HCT116 (cell line): Measurements from ENCODE around the gene SMIM35. TPM values are rescaled to one million over a fixed set of nuclear protein-coding genes. Genes with fewer than 3 reads are reported as not detected.

ENCODE experiments used
- ATAC-seq: fragments of 200-7000 bp; cut with Tn5 transposase; 2 replicates; pipeline ENCODE4 v1.9.1; 2020; ENCODE audit warnings: mild to moderate bottlenecking, moderate library complexity
- BruUV-seq: library from RNA; stranded (reverse); fragments of 400-500 nt; replicated peaks from 2 replicates; lab custom pipeline; 2021; lab: Mats Ljungman, UMichigan
- CTCF ChIA-PET: fragments of 300-600 bp; sonication (Branson Sonifier 250); formaldehyde crosslinking; loops from one replicate; lab custom pipeline; 2021; ENCODE audit warnings: antibody characterized with exemption; lab: Charles Lee
- POLR2A ChIA-PET: fragments of 300-600, 350-600 bp; sonication (Branson Sonifier 250); formaldehyde crosslinking; loops from one replicate; lab custom pipeline; 2021; ENCODE audit warnings: antibody characterized with exemption; lab: Charles Lee
- RAD21 ChIA-PET, 2 experiments: fragments of 300-600 bp; sonication (Branson Sonifier 250); formaldehyde crosslinking; loops; one replicate each; lab custom pipeline; 2023; ENCODE audit warnings: low total read pairs in 2 of 2; ENCODE audit not compliant: uncharacterized antibody in 2 of 2, unreplicated experiment in 2 of 2, low non-redundant PET in 1 of 2; lab: Charles Lee
- DNase-seq: peaks from one replicate; pipeline ENCODE4 v3.0.0-alpha.2; 2010; ENCODE audit warnings: low read depth, low spot score
- H2AFZ ChIP-seq: fragments of 200-600 bp; shearing (Covaris generic), sonication (generic); 2 replicates; pipeline ENCODE4 v1.6.1; 2017; ENCODE audit warnings: low read depth, mixed run types, mixed read lengths, antibody characterized with exemption, low read length; ENCODE audit not compliant: poor library complexity, severe bottlenecking
- H3K27ac ChIP-seq: 2 replicates; pipeline ENCODE4 v1.5.1; 2012; ENCODE audit warnings: low read depth, low read length
- H3K27me3 ChIP-seq: fragments of 200-600 bp; sonication (generic); 2 replicates; pipeline ENCODE4 v1.6.1; 2016; ENCODE audit warnings: mixed run types, low read length, mixed read lengths; ENCODE audit not compliant: insufficient read depth
- H3K36me3 ChIP-seq, 2 experiments: fragments of 200-500 bp in 1 of 2; fragments of 200-600 bp in 1 of 2; sonication (Bioruptor generic) in 1 of 2; sonication (generic) in 1 of 2; 2 replicates each; pipeline versions ENCODE4 v1.5.1 to v1.6.1; 2014 to 2016; ENCODE audit warnings: low read length in 2 of 2, inconsistent platforms in 1 of 2, mixed read lengths in 1 of 2, mixed run types in 1 of 2; ENCODE audit not compliant: insufficient read depth in 2 of 2, control insufficient read depth in 1 of 2
- H3K4me1 ChIP-seq, 2 experiments: fragments of 200-600 bp in 1 of 2; sonication (generic) in 1 of 2; 2 replicates each; pipeline versions ENCODE4 v1.5.1 to v1.6.1; 2012 to 2017; ENCODE audit warnings: low read length in 2 of 2, inconsistent platforms in 1 of 2, mild to moderate bottlenecking in 1 of 2, mixed read lengths in 1 of 2, mixed run types in 1 of 2, moderate library complexity in 1 of 2; ENCODE audit not compliant: insufficient read depth in 2 of 2, control insufficient read depth in 1 of 2
- H3K4me2 ChIP-seq: fragments of 200-600 bp; sonication (generic); 2 replicates; pipeline ENCODE4 v1.6.1; 2017; ENCODE audit warnings: mixed run types, low read length, mixed read lengths
- H3K4me3 ChIP-seq, 2 experiments: fragments of 200-600 bp in 1 of 2; sonication (generic) in 1 of 2; replicated peaks in 1 of 2; 2 replicates each; pipeline ENCODE4 v1.5.1; 2011 to 2016; ENCODE audit warnings: low read length in 2 of 2, control low read depth in 1 of 2, low read depth in 1 of 2, mild to moderate bottlenecking in 1 of 2, mixed read lengths in 1 of 2, mixed run types in 1 of 2
- H3K79me2 ChIP-seq: fragments of 200-600 bp; sonication (generic); 2 replicates; pipeline ENCODE4 v1.6.1; 2017; ENCODE audit warnings: mild to moderate bottlenecking, mixed run types, low read length, moderate library complexity, mixed read lengths; ENCODE audit not compliant: insufficient read depth
- H3K9ac ChIP-seq: fragments of 200-600 bp; sonication (generic); 2 replicates; pipeline ENCODE4 v1.6.1; 2016; ENCODE audit warnings: low read length, mixed read lengths
- H3K9me2 ChIP-seq: fragments of 200-600 bp; sonication (generic), shearing (Covaris generic); 2 replicates; pipeline ENCODE4 v1.6.1; 2017; ENCODE audit warnings: mixed run types, mild to moderate bottlenecking, moderate library complexity; ENCODE audit not compliant: insufficient read depth
- H3K9me3 ChIP-seq, 2 experiments: fragments of 200-500 bp in 1 of 2; fragments of 200-600 bp in 1 of 2; sonication (Bioruptor generic) in 1 of 2; sonication (generic) in 1 of 2; 2 replicates each; pipeline ENCODE4 v1.6.1; 2014 to 2017; ENCODE audit warnings: low read length in 2 of 2, mixed read lengths in 2 of 2, inconsistent platforms in 1 of 2, low read depth in 1 of 2, mild to moderate bottlenecking in 1 of 2, mixed run types in 1 of 2, moderate library complexity in 1 of 2; ENCODE audit not compliant: control insufficient read depth in 1 of 2, insufficient read depth in 1 of 2
- H4K20me1 ChIP-seq: fragments of 200-600 bp; sonication (generic), shearing (Covaris generic); 2 replicates; pipeline ENCODE4 v1.6.1; 2017; ENCODE audit warnings: mixed run types, mild to moderate bottlenecking, moderate library complexity; ENCODE audit not compliant: insufficient read depth
- CBX3 ChIP-seq: IDR thresholded peaks from 2 replicates; pipeline ENCODE4 v1.6.1; 2012; ENCODE audit warnings: low read depth
- CEBPB ChIP-seq: IDR thresholded peaks from 2 replicates; pipeline ENCODE4 v1.6.1; 2012; ENCODE audit warnings: low read depth
- EGR1 ChIP-seq: IDR thresholded peaks from 2 replicates; pipeline ENCODE4 v1.6.1; 2012; ENCODE audit warnings: low read depth
- ELF1 ChIP-seq: IDR thresholded peaks from 2 replicates; pipeline ENCODE4 v1.6.1; 2012; ENCODE audit warnings: low read depth, borderline replicate concordance
- EZH2 ChIP-seq: fragments of 200-600 bp; sonication (generic); IDR thresholded peaks from 2 replicates; pipeline ENCODE4 v1.6.1; 2017; ENCODE audit warnings: antibody characterized with exemption, mixed run types
- FOSL1 ChIP-seq: IDR thresholded peaks from 2 replicates; pipeline ENCODE4 v1.6.1; 2012; ENCODE audit warnings: low read depth
- JUND ChIP-seq: IDR thresholded peaks from 2 replicates; pipeline ENCODE4 v1.6.1; 2012
- MAX ChIP-seq: IDR thresholded peaks from 2 replicates; pipeline ENCODE4 v1.6.1; 2012
- POLR2AphosphoS5 ChIP-seq: IDR thresholded peaks from 2 replicates; pipeline ENCODE4 v1.6.1; 2011; ENCODE audit warnings: mild to moderate bottlenecking, low read depth, low read length, moderate library complexity
- RAD21 ChIP-seq: IDR thresholded peaks from 2 replicates; pipeline ENCODE4 v1.6.1; 2012; ENCODE audit warnings: low read depth, mild to moderate bottlenecking
- REST ChIP-seq: IDR thresholded peaks from 2 replicates; pipeline ENCODE4 v1.6.1; 2012; ENCODE audit warnings: low read depth
- SIN3A ChIP-seq: IDR thresholded peaks from 2 replicates; pipeline ENCODE4 v1.6.1; 2012; ENCODE audit warnings: low read depth
- SP1 ChIP-seq: IDR thresholded peaks from 2 replicates; pipeline ENCODE4 v1.6.1; 2012; ENCODE audit warnings: low read depth
- SRF ChIP-seq: IDR thresholded peaks from 2 replicates; pipeline ENCODE4 v1.6.1; 2012; ENCODE audit warnings: low read depth
- TCF7L2 ChIP-seq: IDR thresholded peaks from 2 replicates; pipeline ENCODE4 v1.7.0; 2011; ENCODE audit warnings: borderline replicate concordance, inconsistent platforms; ENCODE audit not compliant: insufficient read depth, insufficient read length; ENCODE audit errors: extremely low read depth
- YY1 ChIP-seq: IDR thresholded peaks from 2 replicates; pipeline ENCODE4 v1.6.1; 2011; ENCODE audit warnings: low read length, low read depth, moderate library complexity, mild to moderate bottlenecking; ENCODE audit not compliant: insufficient replicate concordance; ENCODE audit errors: extremely low read depth
- ZBTB33 ChIP-seq: IDR thresholded peaks from 2 replicates; pipeline ENCODE4 v1.6.1; 2011; ENCODE audit warnings: mild to moderate bottlenecking, low read length, moderate library complexity; ENCODE audit not compliant: insufficient replicate concordance; ENCODE audit errors: extremely low read depth
- ZFX ChIP-seq: fragments of 450-650 bp; IDR thresholded peaks from 2 replicates; pipeline ENCODE4 v1.6.1; 2017
- intact Hi-C: fragments of 100-400 bp; cut with micrococcal nuclease; formaldehyde crosslinking; loops from 2 replicates; pipeline ENCODE4 v1.10.0; 2022
- total RNA-seq: library from RNA; stranded (reverse); gene quantifications from one replicate; pipeline ENCODE4 v1.2.1, GENCODE V29; 2021; ENCODE audit not compliant: unreplicated experiment
- TF ChIP-seq, protein P1 (sequence below), 3 experiments: fragments of 200-600 bp in 1 of 3; sonication (generic) in 1 of 3; IDR thresholded peaks in 2 of 3; conservative IDR thresholded peaks in 1 of 3; 2 replicates each; pipeline ENCODE4 v1.5.1; 2012 to 2017; ENCODE audit warnings: low read depth in 2 of 3, low read length in 2 of 3, antibody characterized with exemption in 1 of 3, borderline replicate concordance in 1 of 3, control low read depth in 1 of 3, mild to moderate bottlenecking in 1 of 3, mixed read lengths in 1 of 3, mixed run types in 1 of 3, moderate library complexity in 1 of 3; ENCODE audit not compliant: insufficient read depth in 1 of 3

Gene SMIM35
- total RNA-seq, 1 experiment from 2014 or later = not detected

DNA sequence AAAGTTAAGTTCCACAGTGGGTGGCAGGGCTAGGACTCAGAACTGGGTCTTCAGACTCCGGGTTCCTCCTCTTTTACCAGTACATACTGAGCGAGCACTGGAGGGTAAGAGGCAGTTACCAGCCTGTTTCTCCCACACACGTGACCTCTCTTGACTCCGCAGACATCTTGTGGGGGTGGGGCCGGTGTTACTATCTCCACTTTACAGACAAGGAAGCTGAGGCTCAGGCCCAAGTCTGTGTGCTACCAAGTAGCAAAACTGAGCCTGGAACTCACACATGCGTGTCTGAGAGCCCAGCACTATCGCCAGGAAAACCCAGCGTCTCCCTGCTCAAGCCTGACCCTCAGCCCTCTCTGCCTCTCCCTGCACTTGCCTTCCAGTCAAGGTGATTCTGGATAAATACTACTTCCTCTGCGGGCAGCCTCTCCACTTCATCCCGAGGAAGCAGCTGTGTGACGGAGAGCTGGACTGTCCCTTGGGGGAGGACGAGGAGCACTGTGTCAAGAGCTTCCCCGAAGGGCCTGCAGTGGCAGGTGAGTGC is 16.0 kb upstream of the SMIM35 start:
- no peak for DNase-seq
- H3K9ac ChIP-seq = no peak overlapping the region
- RAD21 ChIA-PET = no interaction called here
- intact Hi-C loops = no loop called here
- H3K27ac ChIP-seq = no peak overlapping the region
- no TSS peak for BruUV-seq
- no peak overlapping the region for H2AFZ ChIP-seq
- H4K20me1 ChIP-seq = no peaks in the 10 kb centered on the region
- TF ChIP-seq ZFX (no peak), TCF7L2 (no peak), FOSL1 (no peak), REST (no peak), CEBPB (no peak), YY1 (no peak), SIN3A (no peak), RAD21 (no peak), CBX3 (no peak), JUND (no peak), POLR2AphosphoS5 (no peak), SRF (no peak), MAX (no peak), ZBTB33 (no peak), EZH2 (no peak), ELF1 (no peak), EGR1 (no peak), SP1 (no peak)
- TF ChIP-seq, protein P1, sequence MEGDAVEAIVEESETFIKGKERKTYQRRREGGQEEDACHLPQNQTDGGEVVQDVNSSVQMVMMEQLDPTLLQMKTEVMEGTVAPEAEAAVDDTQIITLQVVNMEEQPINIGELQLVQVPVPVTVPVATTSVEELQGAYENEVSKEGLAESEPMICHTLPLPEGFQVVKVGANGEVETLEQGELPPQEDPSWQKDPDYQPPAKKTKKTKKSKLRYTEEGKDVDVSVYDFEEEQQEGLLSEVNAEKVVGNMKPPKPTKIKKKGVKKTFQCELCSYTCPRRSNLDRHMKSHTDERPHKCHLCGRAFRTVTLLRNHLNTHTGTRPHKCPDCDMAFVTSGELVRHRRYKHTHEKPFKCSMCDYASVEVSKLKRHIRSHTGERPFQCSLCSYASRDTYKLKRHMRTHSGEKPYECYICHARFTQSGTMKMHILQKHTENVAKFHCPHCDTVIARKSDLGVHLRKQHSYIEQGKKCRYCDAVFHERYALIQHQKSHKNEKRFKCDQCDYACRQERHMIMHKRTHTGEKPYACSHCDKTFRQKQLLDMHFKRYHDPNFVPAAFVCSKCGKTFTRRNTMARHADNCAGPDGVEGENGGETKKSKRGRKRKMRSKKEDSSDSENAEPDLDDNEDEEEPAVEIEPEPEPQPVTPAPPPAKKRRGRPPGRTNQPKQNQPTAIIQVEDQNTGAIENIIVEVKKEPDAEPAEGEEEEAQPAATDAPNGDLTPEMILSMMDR (IDR thresholded peaks at IDR 0.05 in 2 of 3, conservative IDR thresholded peaks at IDR 0.05 in 1 of 3; ENCODE audit: borderline replicate concordance in 1 of 3, insufficient read depth in 1 of 3, low read depth in 2 of 3, low read length in 2 of 3) = no peak
- POLR2A ChIA-PET = no interaction called here
- H3K27me3 ChIP-seq = no peaks in the 10 kb centered on the region
- H3K9me3 ChIP-seq = no peaks in the 10 kb centered on the region
- H3K4me3 ChIP-seq = no peak overlapping the region
- no peaks in the 10 kb centered on the region for H3K79me2 ChIP-seq
- peaks cover 0 to 6% of the 10 kb centered on the region in 2 experiments; a peak in 1 of 4 replicates for H3K4me1 ChIP-seq
- no peak overlapping the region for H3K4me2 ChIP-seq
- CTCF ChIA-PET = no interaction called here
- no peaks in the 10 kb centered on the region for H3K36me3 ChIP-seq
- no peak for ATAC-seq
- H3K9me2 ChIP-seq = no peaks in the 10 kb centered on the region
